Measurements from ENCODE around the gene RLN3.

RLN3 gene

GRCh38 chr19:14055396-14055795 is 27.4 kb downstream of the RLN3 start:
- no peak for DNase-seq

- no peak for DNase-seq
Measured at GRCh38 chr19:14056069-14056666, 28.2 kb downstream of the RLN3 start.

GRCh38 chr19:14056741-14057356 is 28.9 kb downstream of the RLN3 start:
- DNase-seq: no peak

GRCh38 chr19:14058182-14059092 is 30.5 kb downstream of the RLN3 start:
- DNase-seq: no peak

- DNase-seq: peak; percentile 41 to 54
Measured at GRCh38 chr19:14059093-14059480, 31.1 kb downstream of the RLN3 start.

GRCh38 chr19:14059652-14060155 is 31.8 kb downstream of the RLN3 start:
- no peak for DNase-seq

- DNase-seq: no peak
Measured at GRCh38 chr19:14061081-14061749, 33.3 kb downstream of the RLN3 start.

GRCh38 chr19:14061751-14062557 is 34.0 kb downstream of the RLN3 start, which contains the start of gene PALM3:
PALM3 (minus strand) TSS chr19:14062076; CDS start chr19:14061980, 96 bp downstream.
- no peak for DNase-seq

- DNase-seq: no peak
Measured at GRCh38 chr19:14062558-14062855, 34.6 kb downstream of the RLN3 start.

- DNase-seq: no peak
Measured at GRCh38 chr19:14063105-14063504, 35.2 kb downstream of the RLN3 start.

- no peak for DNase-seq
Measured at GRCh38 chr19:14066134-14066533, 38.2 kb downstream of the RLN3 start.

- DNase-seq: no peak
Measured at GRCh38 chr19:14070268-14071050, 42.5 kb downstream of the RLN3 start.

- peak; percentile 32 to 41 for DNase-seq
Measured at GRCh38 chr19:14072535-14073260, 44.8 kb downstream of the RLN3 start, which contains the start of gene MISP3. MISP3 (plus strand) TSS chr19:14072786; CDS start chr19:14073310, 524 bp downstream.

- DNase-seq: peak; percentile 61 to 76
Measured at GRCh38 chr19:14073261-14073924, 45.4 kb downstream of the RLN3 start.

GRCh38 chr19:14073925-14074838 is 46.2 kb downstream of the RLN3 start:
- peak; percentile 32 to 34 for DNase-seq

- no peak for DNase-seq
Measured at GRCh38 chr19:14078411-14078810, 50.5 kb downstream of the RLN3 start.

Measured in stimulated activated CD4-positive, alpha-beta T cell treated with anti-CD3 and anti-CD28 coated beads, Interleukin-2, amount 100 ng/mL, for 48 hours (primary cell).